K562 (cell line): Measurements from ENCODE around the gene ARMC8. TPM values are rescaled to one million over a fixed set of nuclear protein-coding genes. Genes with fewer than 3 reads are reported as not detected.

Experiments
- AFF1 ChIP-seq, 2 experiments: fragments of 450-650 bp; IDR thresholded peaks; 2 replicates each; pipeline ENCODE4 v1.6.1; 2018; ENCODE audit warnings: mild to moderate bottlenecking in 2 of 2, low read depth in 1 of 2; ENCODE audit not compliant: partially characterized antibody in 2 of 2
- ARHGAP35 ChIP-seq: fragments of 450-650 bp; IDR thresholded peaks from 2 replicates; pipeline ENCODE4 v1.6.1; 2018; ENCODE audit not compliant: partially characterized antibody
- ASH1L ChIP-seq: fragments of 450-650 bp; IDR thresholded peaks from 2 replicates; pipeline ENCODE4 v1.6.1; 2018; ENCODE audit warnings: borderline replicate concordance, mild to moderate bottlenecking, low read depth; ENCODE audit not compliant: partially characterized antibody
- BRCA1 ChIP-seq, 2 experiments: fragments of 450-650 bp in 1 of 2; sonication (generic) in 1 of 2; formaldehyde crosslinking in 1 of 2; IDR thresholded peaks; 2 replicates each; pipeline versions ENCODE4 v1.5.0 to v1.6.1; 2017 to 2020; ENCODE audit warnings: mild to moderate bottlenecking in 1 of 2, missing genetic modification reagents in 1 of 2
- CHAMP1 ChIP-seq: fragments of 450-650 bp; IDR thresholded peaks from 2 replicates; pipeline ENCODE4 v1.6.1; 2016; ENCODE audit warnings: mild to moderate bottlenecking
- E2F3 ChIP-seq: fragments of 250-450 bp; sonication (Bioruptor Pico); IDR thresholded peaks from 2 replicates; pipeline ENCODE4 v1.4.0; 2020; ENCODE audit warnings: mild to moderate bottlenecking
- E2F8 ChIP-seq: fragments of 450-650 bp; IDR thresholded peaks from 2 replicates; pipeline ENCODE4 v1.7.1; 2018; ENCODE audit warnings: mild to moderate bottlenecking, low read depth; ENCODE audit not compliant: partially characterized antibody
- HES1 ChIP-seq: fragments of 450-650 bp; IDR thresholded peaks from 2 replicates; pipeline ENCODE4 v1.6.1; 2016; ENCODE audit warnings: low read depth, mild to moderate bottlenecking, moderate library complexity
- ILK ChIP-seq: fragments of 450-650 bp; IDR thresholded peaks from 2 replicates; pipeline ENCODE4 v1.6.1; 2016; ENCODE audit warnings: missing genetic modification characterization, low read depth, mild to moderate bottlenecking, missing compliant biosample characterization, moderate library complexity, borderline replicate concordance
- NFATC3 ChIP-seq: fragments of 450-650 bp; IDR thresholded peaks from 2 replicates; pipeline ENCODE4 v1.6.1; 2017; ENCODE audit warnings: mild to moderate bottlenecking
- SAFB2 ChIP-seq: fragments of 200-400 bp; formaldehyde crosslinking; IDR thresholded peaks from 2 replicates; pipeline ENCODE4 v1.6.1; 2018; ENCODE audit warnings: borderline replicate concordance, low read length, low read depth, moderate library complexity; ENCODE audit not compliant: severe bottlenecking
- ZBTB33 ChIP-seq: sonication (generic); formaldehyde crosslinking; IDR thresholded peaks from 2 replicates; pipeline ENCODE4 v1.8.1; 2023; ENCODE audit warnings: mild to moderate bottlenecking, missing genetic modification reagents
- ZFPM2 ChIP-seq: fragments of 250-450 bp; sonication (Bioruptor Pico); IDR thresholded peaks from 2 replicates; pipeline ENCODE4 v1.5.1; 2022; ENCODE audit warnings: mild to moderate bottlenecking
- ZNF324 ChIP-seq: fragments of 250-450 bp; sonication (Bioruptor Pico); IDR thresholded peaks from 2 replicates; pipeline ENCODE4 v1.4.0; 2020; ENCODE audit warnings: mild to moderate bottlenecking
- polyA plus RNA-seq, 8 experiments: library from polyadenylated mRNA; depleted of rRNA in 4 of 8; stranded (reverse) in 5 of 8; unstranded in 3 of 8; fragments of >200 nt; fragmentation: Nextera tagmentation in 2 of 8; fragmentation: Illumina TruSeq in 1 of 8; extraction: Ambion mirVana in 2 of 8; extraction: Trizol in 1 of 8; gene quantifications; 2 replicates each; pipeline versions ENCODE4 v1.2.1 to v1.2.3, GENCODE V29; 2011 to 2014; ENCODE audit warnings: inconsistent platforms in 1 of 8, missing spikeins in 1 of 8
- total RNA-seq, 7 experiments: library from RNA; depleted of rRNA in 6 of 7; stranded (reverse); fragments of >200 nt in 6 of 7; fragmentation: Illumina TruSeq in 2 of 7; extraction: Trizol in 2 of 7; gene quantifications; 2 replicates each; pipeline versions ENCODE4 v1.2.1 to v1.2.3, GENCODE V29; 2011 to 2021; ENCODE audit warnings: low replicate concordance in 1 of 7

ARMC8 gene
- total and polyA plus RNA-seq, 9 of the 15 experiments (the other 6 are each of a cell fraction or from before 2014, with no cell fraction given): 22.4 to 76.1 (median 37.3) TPM

- no peak for TF ChIP-seq ZBTB33 (CRISPR knock-in tag)
- peak; percentile 93 for TF ChIP-seq ARHGAP35
- TF ChIP-seq ILK (tag): no peak
- TF ChIP-seq ZFPM2: no peak
- no peak for TF ChIP-seq HES1
- TF ChIP-seq E2F8: peak; percentile 90
- TF ChIP-seq AFF1 (IDR thresholded peaks at IDR 0.05; ENCODE audit: low read depth in 1 of 2, partially characterized antibody in 2 of 2): no peak
- no peak for TF ChIP-seq ZNF324 (CRISPR knock-in tag)
- TF ChIP-seq BRCA1 (IDR thresholded peaks at IDR 0.05): no peak
- no peak for TF ChIP-seq BRCA1 (CRISPR knock-in tag; IDR thresholded peaks at IDR 0.05)
- no peak for TF ChIP-seq ASH1L
- TF ChIP-seq SAFB2: no peak
- 0 out of 2 replicates have a peak, but pooled peaks have one; percentile 16 for TF ChIP-seq E2F3 (CRISPR knock-in tag)
- TF ChIP-seq CHAMP1: 0 out of 2 replicates have a peak, but pooled peaks have one; percentile 37
- no peak for TF ChIP-seq NFATC3
Measured at GRCh38 chr3:138174421-138175131, 12.5 kb upstream of the ARMC8 start, which contains the start of gene DBR1 (continued).
